ENCODE measurements around the gene ARHGEF19. TPM values are rescaled to one million over a fixed set of nuclear protein-coding genes. Genes with fewer than 3 reads are reported as not detected.

ARHGEF19 gene
- total RNA-seq, 1 donor from 2014 or later, result 5.7 TPM

- H3K36me3 Mint-ChIP-seq (ENCODE audit: low read depth, unreplicated experiment), result peaks cover 5% of the 10 kb centered on the region
- Histone ChIP-seq H3K9me3 (ENCODE audit: insufficient read depth, low read depth, low read length) (no peaks in the 10 kb centered on the region), H3K4me1 (ENCODE audit: insufficient read depth, low read length) (peaks cover 1% of the 10 kb centered on the region), H3K4me2 (ENCODE audit: low read length) (no peak overlapping the region), H4K20me1 (ENCODE audit: insufficient read depth, low read length) (no peaks in the 10 kb centered on the region), H3K36me3 (ENCODE audit: insufficient read depth, low read length) (no peaks in the 10 kb centered on the region), H3K27ac (ENCODE audit: low read depth, low read length) (no peak overlapping the region), H3K4me3 (ENCODE audit: insufficient read depth, low read depth, low read length) (no peak overlapping the region), H3K27me3 (ENCODE audit: insufficient read depth, low read length) (no peaks in the 10 kb centered on the region), H3K79me2 (ENCODE audit: insufficient read depth, low read length) (no peaks in the 10 kb centered on the region), H2AFZ (ENCODE audit: low read depth, low read length) (no peak overlapping the region), H3K9ac (ENCODE audit: low read length) (no peak overlapping the region)
- peaks cover 3% of the 10 kb centered on the region for H3K9me3 Mint-ChIP-seq (ENCODE audit: unreplicated experiment)
- FAIRE-seq (no peak), DNase-seq (ENCODE audit: low read depth) (no peak)
- H3K4me3 Mint-ChIP-seq (ENCODE audit: unreplicated experiment), result no peak overlapping the region
- no peak overlapping the region for H3K27ac Mint-ChIP-seq (ENCODE audit: unreplicated experiment)
- TF ChIP-seq CTCF (IDR thresholded peaks at IDR 0.05; ENCODE audit: insufficient read depth, low read depth, low read length) (no peak), EZH2 (IDR thresholded peaks at IDR 0.05; ENCODE audit: insufficient read depth, low read length) (no peak)
- H3K4me1 Mint-ChIP-seq (ENCODE audit: low read depth, unreplicated experiment), result peaks cover 4% of the 10 kb centered on the region
- H3K27me3 Mint-ChIP-seq (ENCODE audit: low read depth, unreplicated experiment), result peaks cover 7% of the 10 kb centered on the region
Measured at GRCh38 chr1:16195518-16195905, 16.9 kb downstream of the ARHGEF19 start.

GRCh38 chr1:16191916-16192546 lies 20.4 kb downstream of the ARHGEF19 start:
- Histone ChIP-seq H4K20me1 (ENCODE audit: insufficient read depth, low read length) (no peaks in the 10 kb centered on the region), H3K4me1 (ENCODE audit: insufficient read depth, low read length) (peaks cover 12% of the 10 kb centered on the region), H3K27ac (ENCODE audit: low read depth, low read length) (no peak overlapping the region), H3K79me2 (ENCODE audit: insufficient read depth, low read length) (no peaks in the 10 kb centered on the region), H3K36me3 (ENCODE audit: insufficient read depth, low read length) (no peaks in the 10 kb centered on the region), H2AFZ (ENCODE audit: low read depth, low read length) (no peak overlapping the region), H3K27me3 (ENCODE audit: insufficient read depth, low read length) (no peaks in the 10 kb centered on the region), H3K9me3 (ENCODE audit: insufficient read depth, low read depth, low read length) (no peaks in the 10 kb centered on the region), H3K4me2 (ENCODE audit: low read length) (no peak overlapping the region), H3K9ac (ENCODE audit: low read length) (no peak overlapping the region), H3K4me3 (ENCODE audit: insufficient read depth, low read depth, low read length) (no peak overlapping the region)
- peaks cover 6% of the 10 kb centered on the region for H3K27me3 Mint-ChIP-seq (ENCODE audit: low read depth, unreplicated experiment)
- TF ChIP-seq CTCF (IDR thresholded peaks at IDR 0.05; ENCODE audit: insufficient read depth, low read depth, low read length), result no peak
- TF ChIP-seq EZH2 (IDR thresholded peaks at IDR 0.05; ENCODE audit: insufficient read depth, low read length), result no peak
- H3K36me3 Mint-ChIP-seq (ENCODE audit: low read depth, unreplicated experiment), result no peaks in the 10 kb centered on the region
- peaks cover 6% of the 10 kb centered on the region for H3K4me1 Mint-ChIP-seq (ENCODE audit: low read depth, unreplicated experiment)
- H3K9me3 Mint-ChIP-seq (ENCODE audit: unreplicated experiment), result peaks cover 3% of the 10 kb centered on the region
- DNase-seq (ENCODE audit: low read depth), result no peak
- no peak overlapping the region for H3K4me3 Mint-ChIP-seq (ENCODE audit: unreplicated experiment)
- no peak for FAIRE-seq
- no peak overlapping the region for H3K27ac Mint-ChIP-seq (ENCODE audit: unreplicated experiment)

GRCh38 chr1:16191309-16191708 lies 21.1 kb downstream of the ARHGEF19 start:
- Histone ChIP-seq H4K20me1 (ENCODE audit: insufficient read depth, low read length) (no peaks in the 10 kb centered on the region), H3K27ac (ENCODE audit: low read depth, low read length) (no peak overlapping the region), H2AFZ (ENCODE audit: low read depth, low read length) (no peak overlapping the region), H3K36me3 (ENCODE audit: insufficient read depth, low read length) (no peaks in the 10 kb centered on the region), H3K27me3 (ENCODE audit: insufficient read depth, low read length) (no peaks in the 10 kb centered on the region), H3K4me3 (ENCODE audit: insufficient read depth, low read depth, low read length) (no peak overlapping the region), H3K79me2 (ENCODE audit: insufficient read depth, low read length) (no peaks in the 10 kb centered on the region), H3K4me2 (ENCODE audit: low read length) (no peak overlapping the region), H3K9me3 (ENCODE audit: insufficient read depth, low read depth, low read length) (no peaks in the 10 kb centered on the region), H3K9ac (ENCODE audit: low read length) (no peak overlapping the region), H3K4me1 (ENCODE audit: insufficient read depth, low read length) (peaks cover 12% of the 10 kb centered on the region)
- Mint-ChIP-seq H3K4me1 (ENCODE audit: low read depth, unreplicated experiment) (peaks cover 6% of the 10 kb centered on the region), H3K27me3 (ENCODE audit: low read depth, unreplicated experiment) (peaks cover 6% of the 10 kb centered on the region), H3K9me3 (ENCODE audit: unreplicated experiment) (peaks cover under 1% of the 10 kb centered on the region), H3K36me3 (ENCODE audit: low read depth, unreplicated experiment) (no peaks in the 10 kb centered on the region), H3K27ac (ENCODE audit: unreplicated experiment) (no peak overlapping the region), H3K4me3 (ENCODE audit: unreplicated experiment) (no peak overlapping the region)
- TF ChIP-seq CTCF (IDR thresholded peaks at IDR 0.05; ENCODE audit: insufficient read depth, low read depth, low read length) (no peak), EZH2 (IDR thresholded peaks at IDR 0.05; ENCODE audit: insufficient read depth, low read length) (no peak)
- no peak for DNase-seq (ENCODE audit: low read depth)
- no peak for FAIRE-seq
